NCI-H748 (cell line): ENCODE measurements around the gene IRF4.

Experiments
- DNase-seq: peaks from one replicate; lab custom pipeline; 2025; ENCODE audit not compliant: unreplicated experiment; lab: John Stamatoyannopoulos, UW

The IRF4 gene

GRCh38 chr6:381742-382461, 9.7 kb upstream of the IRF4 start:
- no peak for DNase-seq

DNA sequence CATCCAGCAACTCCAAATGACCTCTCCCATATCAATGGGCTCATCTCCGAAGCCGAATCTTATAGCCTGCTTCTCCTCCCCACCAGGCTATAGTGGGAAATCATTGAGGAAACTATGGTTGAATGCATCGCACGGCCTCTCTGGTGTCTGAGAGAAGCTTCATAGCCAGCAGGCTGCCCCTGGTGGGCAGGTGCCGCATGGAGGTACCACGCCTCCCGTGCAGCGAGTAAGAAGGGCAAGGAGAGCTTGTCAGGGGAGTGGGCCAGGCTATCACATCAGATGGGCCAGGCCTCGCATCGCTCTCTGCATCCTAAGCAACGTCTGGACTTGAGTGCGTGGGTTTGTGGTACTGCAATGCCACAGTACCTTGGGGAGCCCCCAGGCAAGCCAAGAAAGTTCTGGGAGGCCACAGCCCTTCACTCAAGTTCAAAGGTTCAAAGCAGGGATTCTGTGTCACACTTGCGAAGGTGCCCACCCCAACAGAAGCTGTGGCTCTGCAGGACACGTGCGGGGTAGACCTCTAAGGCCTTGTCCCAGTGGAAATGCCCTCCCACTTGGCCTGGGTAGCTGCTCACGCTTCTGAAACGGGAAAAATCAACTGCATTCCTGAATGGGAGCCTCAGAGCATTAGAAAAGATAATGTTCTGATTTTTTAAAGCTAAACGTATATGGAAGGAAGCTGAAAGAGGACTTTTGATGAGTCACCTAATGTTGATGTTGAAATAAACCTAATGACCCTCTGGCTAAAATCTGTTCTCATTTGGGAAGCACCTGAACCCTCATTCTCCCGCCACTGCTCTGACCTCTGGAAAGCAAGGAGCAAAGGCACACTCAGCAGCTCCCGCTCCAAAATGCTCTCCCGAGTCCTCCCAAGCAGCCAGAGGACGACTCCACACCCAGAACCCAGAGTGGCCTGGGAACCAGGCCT, 8.4 kb upstream of the IRF4 start:
- DNase-seq: no peak

DNA sequence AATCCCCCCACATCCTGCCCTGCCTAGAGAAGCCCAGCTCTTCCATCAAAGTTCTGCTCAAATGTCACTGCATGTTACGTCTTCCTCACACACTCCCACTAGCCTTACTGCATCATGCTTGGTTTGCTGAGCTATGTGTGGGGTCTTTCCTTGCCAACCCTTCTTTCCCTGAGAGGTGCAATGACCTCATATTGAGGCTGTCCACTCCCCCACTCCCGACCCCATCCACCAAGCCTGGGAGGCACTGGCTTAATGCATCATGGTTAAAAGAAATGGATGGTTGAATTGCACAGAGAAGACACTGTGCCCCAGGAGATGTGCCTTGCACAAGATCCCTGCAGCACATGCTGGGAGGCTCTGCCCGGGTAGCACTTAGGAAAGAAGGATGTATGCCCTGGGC, 7.7 kb upstream of the IRF4 start:
- DNase-seq: no peak

- DNase-seq: no peak
Observed at GRCh38 chr6:384898-385297, 6.7 kb upstream of the IRF4 start.

DNA sequence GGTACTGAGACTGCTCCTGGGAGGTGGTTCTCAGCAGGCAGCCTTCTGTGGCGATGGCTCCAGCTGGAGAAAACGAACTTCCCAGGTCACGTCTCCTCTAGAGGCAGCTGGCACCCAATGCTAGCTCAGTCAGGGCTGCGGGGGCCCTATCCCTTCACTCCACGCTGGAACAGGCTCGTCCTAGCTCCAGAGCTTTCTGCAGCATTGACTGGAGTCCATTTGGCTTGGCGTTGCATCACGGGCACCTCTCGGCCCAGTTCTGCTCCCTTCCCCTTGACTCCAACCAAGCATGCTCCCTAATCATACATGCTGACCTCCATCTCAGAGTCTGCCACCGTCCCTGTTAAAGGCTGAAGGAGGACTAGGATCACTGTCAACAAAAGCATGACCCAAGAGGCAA, 5.9 kb upstream of the IRF4 start:
- no peak for DNase-seq

GRCh38 chr6:386688-387266, 4.8 kb upstream of the IRF4 start:
- DNase-seq: no peak

- no peak for DNase-seq
Observed at GRCh38 chr6:387293-387741, 4.2 kb upstream of the IRF4 start.

- no peak for DNase-seq
Observed at GRCh38 chr6:388202-388903, 3.2 kb upstream of the IRF4 start.

- DNase-seq: no peak
Observed at GRCh38 chr6:389143-389542, 2.4 kb upstream of the IRF4 start.

DNA sequence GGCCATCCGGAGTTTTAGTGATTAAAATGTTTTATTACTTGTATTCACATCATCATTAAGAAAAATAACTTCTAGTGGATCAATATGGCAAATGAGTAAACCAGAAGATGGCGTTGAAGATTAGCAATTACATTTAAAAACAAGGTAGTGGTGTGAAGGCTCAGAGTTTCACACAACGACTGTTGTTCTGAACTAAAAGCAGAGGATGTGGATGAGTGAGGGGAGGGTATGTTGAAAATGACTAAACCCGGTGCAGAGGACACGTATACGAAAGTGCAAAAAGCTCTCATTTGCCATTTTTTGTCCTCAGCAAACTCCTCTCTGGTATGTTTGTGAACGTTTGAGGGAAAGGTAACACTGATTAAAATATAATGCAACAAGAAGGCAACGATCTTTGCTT, 1.9 kb upstream of the IRF4 start:
- DNase-seq: no peak

- no peak for DNase-seq
Observed at GRCh38 chr6:390914-391558, 516 bp upstream of the IRF4 start.

- peak; percentile 62 for DNase-seq
Observed at GRCh38 chr6:392441-393390, 1.2 kb downstream of the IRF4 start.

DNA sequence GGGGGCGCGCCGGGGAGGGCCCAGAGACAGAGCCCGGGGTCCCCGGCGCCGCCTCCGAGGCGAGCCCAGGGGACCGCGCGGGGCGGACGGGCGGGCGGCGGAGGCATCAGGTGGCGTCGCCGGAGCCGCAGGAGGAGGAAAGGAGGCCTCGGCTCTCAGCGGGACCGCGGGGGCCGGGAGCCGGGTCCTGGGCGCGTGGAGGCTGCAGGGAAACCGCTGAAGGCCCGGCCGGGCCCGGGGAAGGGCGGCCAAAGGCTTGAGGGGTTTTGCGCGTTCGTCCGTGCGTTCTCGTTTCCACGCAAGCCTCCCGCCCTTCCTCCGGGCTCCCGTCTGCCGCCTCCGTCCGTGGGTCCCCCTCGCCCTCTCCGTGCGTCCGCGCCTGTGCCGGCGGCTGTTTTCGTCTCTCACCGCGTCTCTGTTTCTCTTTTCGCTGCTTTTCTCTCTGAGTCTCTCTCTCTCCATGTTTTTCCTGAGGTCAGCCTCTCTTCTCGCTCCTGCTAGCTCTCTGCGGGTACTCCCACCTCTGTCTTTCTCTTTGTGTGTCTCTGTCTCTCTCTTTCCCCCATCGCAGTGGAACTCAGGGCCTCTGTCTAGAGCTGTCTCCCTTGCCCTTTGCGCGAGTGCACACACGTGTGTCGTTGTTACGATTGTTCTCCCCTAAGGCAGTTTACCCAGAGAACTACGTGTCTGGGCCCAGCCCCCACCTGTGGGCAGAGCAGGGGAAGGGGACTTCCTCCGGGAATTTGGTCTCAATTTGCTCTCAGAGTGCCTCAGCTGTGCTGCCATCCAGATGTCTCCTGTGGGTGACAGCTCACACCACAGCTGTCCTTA, 2.1 kb downstream of the IRF4 start:
- peak; percentile 46 for DNase-seq

- DNase-seq: no peak
Observed at GRCh38 chr6:394641-395289, 3.2 kb downstream of the IRF4 start.

GRCh38 chr6:395432-396125, 4.0 kb downstream of the IRF4 start:
- DNase-seq: no peak

GRCh38 chr6:396126-396520, 4.6 kb downstream of the IRF4 start:
- DNase-seq: no peak

DNA sequence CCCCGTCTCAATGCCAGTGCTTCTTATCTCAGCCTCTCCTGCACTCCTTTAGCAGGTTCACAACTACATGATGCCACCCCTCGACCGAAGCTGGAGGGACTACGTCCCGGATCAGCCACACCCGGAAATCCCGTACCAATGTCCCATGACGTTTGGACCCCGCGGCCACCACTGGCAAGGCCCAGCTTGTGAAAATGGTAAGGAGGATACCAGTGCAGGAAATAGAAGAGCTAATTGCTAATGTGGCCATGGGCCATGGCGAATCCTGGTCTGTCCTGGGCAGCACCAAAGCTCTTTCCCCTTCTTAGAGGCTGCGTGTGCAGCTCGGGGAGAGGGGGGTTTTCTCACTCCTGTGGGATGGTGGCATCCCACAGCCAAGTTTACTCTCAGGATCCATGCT, 5.5 kb downstream of the IRF4 start:
- DNase-seq: no peak

- no peak for DNase-seq
Observed at GRCh38 chr6:397604-398003, 6.1 kb downstream of the IRF4 start.
